DMS53 (cell line): Measurements from ENCODE around the gene AMHR2.
"Not testable (repeated sequence)": the region's sequence is repeated elsewhere in the genome, so short reads cannot be mapped to it uniquely, and the experiment has no call there.

Experiments used
- DNase-seq: peaks from one replicate; lab custom pipeline; 2025; lab: John Stamatoyannopoulos, UW

Gene AMHR2

DNA sequence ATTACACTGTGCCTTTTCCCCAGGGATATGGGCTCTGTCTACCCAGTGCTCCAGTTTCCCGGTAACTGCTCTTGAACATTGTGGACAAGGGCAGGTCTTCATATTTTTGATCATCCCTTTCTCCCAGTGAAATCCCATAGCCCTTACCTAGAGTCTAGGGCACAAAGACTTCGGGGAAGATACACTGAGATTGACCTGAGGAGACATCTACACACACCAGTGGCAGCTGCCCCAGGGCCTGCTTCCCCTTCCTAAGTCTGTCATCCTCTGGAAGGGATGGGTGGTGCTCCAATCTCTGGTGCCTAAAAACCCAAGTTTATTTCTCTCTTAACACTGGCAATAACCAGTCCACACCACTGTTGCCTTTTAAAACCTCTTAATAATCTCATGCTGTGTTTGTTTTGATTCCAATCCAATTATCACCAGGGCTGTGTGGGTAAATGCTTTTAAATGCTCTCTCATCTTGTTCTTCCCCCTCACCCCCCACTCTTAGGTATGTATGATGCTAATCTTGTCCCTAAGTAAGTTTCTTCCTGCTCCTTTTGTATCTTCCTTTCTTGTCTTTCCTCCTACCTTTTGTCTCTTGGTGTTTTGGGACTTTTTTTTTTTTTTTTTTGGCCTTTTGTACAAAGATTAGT lies 7.8 kb upstream of the AMHR2 start:
- DNase-seq, result not testable (repeated sequence)

DNA sequence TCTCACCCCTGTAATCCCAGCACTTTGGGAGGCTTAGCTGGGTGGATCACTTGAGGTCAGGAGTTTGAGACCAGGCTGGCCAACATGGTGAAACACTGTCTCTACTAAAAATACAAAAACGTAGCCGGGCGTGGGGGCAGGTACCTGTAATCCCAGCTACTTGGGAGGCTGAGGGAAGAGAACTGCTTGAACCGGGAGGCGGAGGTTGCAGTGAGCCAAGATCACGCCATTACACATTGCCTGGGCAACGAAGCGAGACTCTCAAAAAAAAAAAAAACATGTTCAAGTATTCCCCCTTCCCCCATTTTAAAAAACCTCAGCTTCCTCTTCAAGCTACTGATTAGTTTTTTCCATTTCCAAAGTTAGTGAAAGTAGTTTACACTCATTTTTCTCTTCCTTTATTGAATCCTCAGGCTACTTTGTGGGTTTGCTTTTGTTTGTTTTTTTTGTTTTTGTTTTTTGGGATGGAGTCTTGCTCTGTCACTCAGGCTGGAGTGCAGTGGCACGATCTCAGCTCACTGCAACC lies 6.3 kb upstream of the AMHR2 start:
- DNase-seq, result not testable (repeated sequence)

DNA sequence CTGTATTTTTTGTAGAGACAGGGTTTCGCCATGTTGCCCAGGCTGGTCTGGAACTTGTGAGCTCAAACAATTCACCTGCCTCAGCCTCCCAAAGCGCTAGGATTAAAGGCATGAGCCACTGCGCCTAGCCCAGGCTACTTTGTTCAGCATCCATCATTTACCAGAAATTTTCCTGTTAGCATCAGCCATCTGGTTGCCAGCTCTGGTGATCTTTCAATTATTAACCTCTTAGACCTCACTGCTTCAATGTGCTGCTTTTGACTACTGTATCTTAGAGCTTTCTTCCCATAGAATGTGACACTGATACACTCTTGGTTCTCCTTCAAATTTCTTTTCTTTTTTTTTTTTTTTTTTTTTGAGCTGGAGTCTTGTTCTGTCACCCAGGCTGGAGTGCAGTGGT lies 5.4 kb upstream of the AMHR2 start:
- DNase-seq, result no peak

- no peak for DNase-seq
Measured at GRCh38 chr12:53419756-53420155, 3.9 kb upstream of the AMHR2 start.

- DNase-seq, result not testable (repeated sequence)
Measured at GRCh38 chr12:53422247-53422646, 1.4 kb upstream of the AMHR2 start.

DNA sequence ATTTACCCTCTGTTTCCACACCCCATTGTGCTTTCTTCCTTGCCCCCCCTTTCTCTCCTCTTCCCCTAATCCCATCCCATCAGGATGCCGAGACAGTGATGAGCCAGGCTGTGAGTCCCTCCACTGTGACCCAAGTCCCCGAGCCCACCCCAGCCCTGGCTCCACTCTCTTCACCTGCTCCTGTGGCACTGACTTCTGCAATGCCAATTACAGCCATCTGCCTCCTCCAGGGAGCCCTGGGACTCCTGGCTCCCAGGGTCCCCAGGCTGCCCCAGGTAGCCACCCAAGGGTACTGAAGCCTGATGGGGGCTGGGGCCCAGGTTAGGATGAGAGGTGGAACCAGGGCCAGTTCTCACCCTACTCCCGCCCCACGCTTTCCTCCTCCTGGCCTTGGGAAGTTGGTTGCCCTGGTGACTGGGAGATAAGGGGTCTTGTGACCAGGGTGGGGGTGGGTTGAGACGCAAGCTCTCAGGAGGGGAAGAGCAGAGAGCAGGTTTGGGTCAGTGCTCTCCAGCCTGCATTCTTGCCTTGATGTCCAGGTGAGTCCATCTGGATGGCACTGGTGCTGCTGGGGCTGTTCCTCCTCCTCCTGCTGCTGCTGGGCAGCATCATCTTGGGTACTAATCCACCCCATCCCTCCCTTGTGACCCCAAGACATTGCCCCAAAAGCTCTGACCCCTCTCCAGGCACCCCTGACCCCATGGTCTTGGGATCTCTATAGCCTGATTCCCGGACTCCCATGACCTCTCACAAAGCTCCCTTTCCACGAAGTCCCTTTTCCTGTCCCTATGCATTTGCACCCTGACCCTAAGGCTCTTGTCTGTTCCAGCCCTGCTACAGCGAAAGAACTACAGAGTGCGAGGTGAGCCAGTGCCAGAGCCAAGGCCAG lies 1.2 kb downstream of the AMHR2 start:
- no peak for DNase-seq

GRCh38 chr12:53425515-53426150 lies 2.0 kb downstream of the AMHR2 start:
- DNase-seq, result no peak

DNA sequence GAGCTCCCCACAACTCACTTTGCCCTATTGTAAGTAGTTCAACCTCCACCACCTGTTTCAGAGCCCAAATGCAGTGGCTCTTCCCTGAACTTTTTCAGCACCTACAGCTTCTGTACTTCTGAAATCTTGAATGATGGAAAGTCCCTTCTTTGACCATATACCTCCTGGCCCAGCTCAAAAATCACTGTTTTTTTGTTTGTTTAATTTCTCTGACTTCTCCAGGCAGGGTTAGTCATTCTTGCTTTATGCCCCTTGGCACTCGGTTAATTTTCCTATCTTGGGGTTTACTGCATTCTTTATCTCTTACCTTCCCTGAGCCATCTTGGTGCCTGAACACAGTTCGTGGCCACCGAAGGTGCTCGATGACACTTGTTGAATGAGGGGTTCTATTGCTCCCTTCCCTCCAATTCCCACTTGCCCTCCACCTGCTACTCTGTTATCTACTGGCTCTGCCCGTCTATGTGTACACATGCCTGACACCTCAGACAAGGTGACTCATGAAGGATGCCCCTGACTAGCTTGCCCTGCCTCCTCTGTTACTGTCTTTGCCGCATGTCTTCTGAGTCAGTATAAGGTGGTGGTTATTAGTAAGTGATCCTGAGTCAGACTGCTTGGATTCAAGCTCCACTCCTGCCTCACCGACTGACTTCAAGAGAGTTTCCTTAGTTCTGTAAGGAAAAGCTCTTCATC lies 4.4 kb downstream of the AMHR2 start:
- peak; percentile 81 for DNase-seq

GRCh38 chr12:53428741-53429140 lies 5.1 kb downstream of the AMHR2 start:
- DNase-seq, result no peak

DNA sequence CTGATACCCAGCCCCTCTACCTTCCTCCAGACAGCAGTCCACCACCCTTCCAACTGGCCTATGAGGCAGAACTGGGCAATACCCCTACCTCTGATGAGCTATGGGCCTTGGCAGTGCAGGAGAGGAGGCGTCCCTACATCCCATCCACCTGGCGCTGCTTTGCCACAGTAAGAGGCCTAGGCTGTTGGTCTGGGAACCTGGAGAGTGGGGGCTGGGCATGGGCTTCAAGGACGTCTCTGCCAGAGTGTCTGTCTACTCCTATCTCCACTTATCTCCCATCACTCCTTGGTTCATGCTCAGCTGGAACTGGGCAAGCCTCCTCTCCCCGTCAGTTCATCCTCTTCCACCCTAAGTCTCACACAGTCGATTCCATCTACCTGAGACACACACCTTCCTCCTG lies 6.5 kb downstream of the AMHR2 start:
- no peak for DNase-seq

DNA sequence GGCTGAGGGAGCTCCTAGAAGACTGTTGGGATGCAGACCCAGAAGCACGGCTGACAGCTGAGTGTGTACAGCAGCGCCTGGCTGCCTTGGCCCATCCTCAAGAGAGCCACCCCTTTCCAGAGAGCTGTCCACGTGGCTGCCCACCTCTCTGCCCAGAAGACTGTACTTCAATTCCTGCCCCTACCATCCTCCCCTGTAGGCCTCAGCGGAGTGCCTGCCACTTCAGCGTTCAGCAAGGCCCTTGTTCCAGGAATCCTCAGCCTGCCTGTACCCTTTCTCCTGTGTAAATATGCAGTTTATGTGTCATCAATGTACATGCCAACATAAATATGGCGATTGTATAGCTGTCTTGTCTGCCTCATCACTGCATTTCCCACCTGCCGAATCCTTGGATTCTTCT lies 7.5 kb downstream of the AMHR2 start:
- peak; percentile 76 for DNase-seq

- not testable (repeated sequence) for DNase-seq
Measured at GRCh38 chr12:53435326-53435725, 11.7 kb downstream of the AMHR2 start.

DNA sequence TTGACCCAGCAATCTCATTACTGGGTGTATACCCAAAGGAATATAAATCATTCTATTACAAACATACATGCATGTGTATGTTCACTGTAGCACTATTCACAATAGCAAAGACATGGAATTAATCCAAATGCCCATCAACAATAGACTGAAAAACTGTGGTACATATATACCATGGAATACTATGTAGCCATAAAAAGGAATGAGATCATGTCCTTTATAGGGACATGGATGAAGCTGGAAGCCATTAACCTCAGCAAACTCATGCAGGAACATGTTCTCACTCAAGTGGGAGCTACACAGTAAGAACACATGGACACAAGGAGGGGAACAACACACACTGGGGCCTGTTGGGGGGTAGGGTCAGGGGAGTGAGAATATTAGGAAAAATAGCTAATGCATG lies 15.9 kb downstream of the AMHR2 start:
- not testable (repeated sequence) for DNase-seq

- DNase-seq, result peak; percentile 100
Measured at GRCh38 chr12:53441040-53441833, 17.6 kb downstream of the AMHR2 start, which contains the start of gene PRR13. PRR13 (plus strand) TSS chr12:53441734; CDS start chr12:53442715, 981 bp downstream.

DNA sequence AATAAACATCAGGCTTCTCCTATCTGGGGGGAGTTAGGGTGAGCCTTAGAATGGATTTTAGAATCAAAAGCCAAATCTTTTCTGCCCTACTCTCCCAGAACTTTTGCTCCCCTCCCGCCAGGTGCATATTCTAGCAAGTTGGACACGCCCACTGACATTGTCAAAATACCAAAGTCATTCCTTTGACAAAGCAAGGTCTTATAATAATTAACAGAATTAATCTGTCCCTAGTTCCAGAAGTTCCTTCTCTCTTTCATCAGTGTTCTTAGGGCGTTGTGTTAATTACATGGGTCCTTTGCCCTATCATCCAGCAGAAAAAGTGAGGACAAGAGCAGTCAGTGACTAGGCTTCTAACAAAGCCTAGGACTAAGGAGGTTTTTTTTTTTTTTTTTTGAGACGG lies 20.3 kb downstream of the AMHR2 start:
- DNase-seq, result no peak

DNA sequence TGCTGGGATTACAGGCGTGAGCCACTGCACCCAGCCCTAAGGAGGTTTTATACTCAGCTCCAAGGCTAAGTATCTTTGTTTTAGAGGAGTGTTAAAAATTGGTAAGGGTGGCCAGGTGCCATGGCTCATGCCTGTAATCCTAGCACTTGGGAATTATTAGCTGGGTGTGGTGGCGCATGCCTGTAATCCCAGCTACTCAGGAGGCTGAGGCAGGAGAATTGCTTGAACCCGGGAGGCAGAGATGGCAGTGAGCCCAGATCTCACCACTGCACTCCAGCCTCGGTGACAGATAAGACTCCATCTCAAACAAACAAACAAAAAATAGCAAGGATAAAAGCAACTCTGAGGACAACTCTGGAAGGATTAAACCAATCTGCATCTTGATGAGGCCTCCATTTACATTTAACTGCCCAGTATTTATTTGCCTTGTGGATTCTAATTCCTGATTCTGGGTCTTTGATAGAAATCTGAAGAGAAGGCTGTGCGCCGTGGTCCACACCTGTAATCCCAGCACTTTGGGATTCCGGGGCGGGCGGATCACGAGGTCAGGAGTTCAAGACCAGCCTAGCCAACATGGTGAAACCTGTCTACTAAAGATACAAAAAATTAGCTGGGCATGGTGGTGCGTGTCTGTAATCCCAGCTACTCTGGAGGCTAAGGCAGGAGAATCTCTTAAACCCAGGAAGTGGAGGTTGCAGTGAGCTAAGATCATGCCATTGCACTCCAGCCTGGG lies 21.1 kb downstream of the AMHR2 start:
- not testable (repeated sequence) for DNase-seq

DNA sequence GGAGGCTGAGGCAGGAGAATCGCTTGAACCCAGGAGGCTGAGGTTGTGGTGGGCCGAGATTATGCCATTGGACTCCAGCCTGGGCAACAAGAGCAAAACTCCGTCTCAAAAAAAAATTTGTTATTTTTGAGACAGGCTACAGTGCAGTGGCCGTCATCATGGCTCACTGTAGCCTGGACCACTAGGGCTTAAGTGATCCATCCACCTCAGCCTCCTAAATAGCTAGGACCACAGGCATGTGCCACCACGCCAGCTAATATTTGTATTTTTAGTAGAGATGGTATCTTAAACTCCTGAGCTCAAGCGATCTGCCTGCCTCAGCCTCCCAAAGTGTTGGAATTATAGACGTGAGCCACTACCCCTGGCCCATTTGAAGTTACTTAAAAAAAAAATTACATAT lies 27.3 kb downstream of the AMHR2 start:
- no peak for DNase-seq

DNA sequence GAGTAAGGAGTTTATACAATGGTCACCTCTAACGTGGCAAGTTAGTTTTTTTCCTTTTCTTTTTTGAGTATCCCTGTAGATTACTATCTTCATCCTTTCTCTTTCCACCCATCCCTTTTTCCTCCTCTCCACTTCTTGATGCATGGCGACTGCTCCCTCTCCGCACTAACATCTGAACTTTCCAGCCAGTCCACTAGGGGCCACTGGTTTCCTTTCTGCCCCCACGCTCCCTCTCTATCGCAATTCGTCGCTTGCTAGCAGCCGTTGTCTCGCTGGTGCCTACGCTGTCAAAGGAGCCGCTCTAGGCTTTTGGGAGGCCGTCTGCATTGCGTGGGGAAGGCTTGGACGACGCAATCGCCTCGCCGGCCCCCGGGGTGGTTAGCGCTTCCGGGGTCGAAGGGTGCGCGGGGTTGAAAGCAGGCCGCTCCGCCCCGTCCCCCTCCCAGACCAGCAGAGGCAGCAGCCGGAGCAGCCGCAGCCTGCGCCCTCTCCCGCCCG lies 28.1 kb downstream of the AMHR2 start, which contains the start of gene PCBP2:
PCBP2 (plus strand) TSS at position 442 of the 498 bp plus-strand sequence. CDS start 2,699 bp downstream, outside the sequence.
- DNase-seq, result peak; percentile 100

GRCh38 chr12:53452159-53453077 lies 28.8 kb downstream of the AMHR2 start:
- peak; percentile 90 for DNase-seq
